GM19463 (cell line): ENCODE data around the gene GRPR.
"Not testable (repeated sequence)": the region's sequence is repeated elsewhere in the genome, so short reads cannot be mapped to it uniquely, and the experiment has no call there.

Source experiments
- ATAC-seq: cut with Tn5 transposase; IDR thresholded peaks from one replicate; pipeline ENCODE4 v1.9.1; 2021; ENCODE audit warnings: mild to moderate bottlenecking, moderate library complexity; ENCODE audit not compliant: unreplicated experiment

GRPR gene

GRCh38 chrX:16136080-16136479 is 12.7 kb downstream of the GRPR start:
- ATAC-seq: no peak

DNA sequence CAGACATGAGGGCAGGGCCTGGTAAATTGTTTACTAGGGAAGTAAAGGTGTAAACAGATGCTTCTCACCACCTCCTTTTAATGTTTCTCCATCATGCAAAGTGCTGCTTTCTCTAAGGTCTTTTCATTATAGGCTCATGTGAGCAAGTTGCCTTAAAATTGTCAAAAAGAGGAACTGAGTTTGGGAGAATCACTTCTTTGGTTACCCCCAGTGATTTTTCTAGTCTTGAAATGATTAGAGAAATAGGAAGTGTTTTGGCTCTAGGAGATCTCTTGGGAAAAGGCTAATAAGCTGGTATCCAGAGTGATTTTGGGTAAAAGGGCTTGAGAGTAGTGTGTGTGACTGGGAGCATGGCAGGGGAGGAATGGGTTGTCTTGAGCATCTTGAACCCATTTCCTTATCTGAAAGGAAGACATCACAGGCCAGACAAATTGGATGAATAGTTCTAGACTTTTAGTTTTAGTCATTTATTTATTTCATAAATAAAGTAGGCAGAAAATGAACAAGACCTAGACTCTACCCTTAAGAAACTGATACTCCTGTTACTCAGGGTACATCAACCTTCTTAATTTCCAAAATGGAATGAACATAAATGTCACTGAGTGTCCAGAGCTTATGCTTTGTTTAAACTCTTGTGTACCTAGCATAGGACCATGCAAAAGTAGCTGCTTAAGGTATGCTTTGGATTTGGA is 14.2 kb downstream of the GRPR start:
- peak; percentile 75 for ATAC-seq

DNA sequence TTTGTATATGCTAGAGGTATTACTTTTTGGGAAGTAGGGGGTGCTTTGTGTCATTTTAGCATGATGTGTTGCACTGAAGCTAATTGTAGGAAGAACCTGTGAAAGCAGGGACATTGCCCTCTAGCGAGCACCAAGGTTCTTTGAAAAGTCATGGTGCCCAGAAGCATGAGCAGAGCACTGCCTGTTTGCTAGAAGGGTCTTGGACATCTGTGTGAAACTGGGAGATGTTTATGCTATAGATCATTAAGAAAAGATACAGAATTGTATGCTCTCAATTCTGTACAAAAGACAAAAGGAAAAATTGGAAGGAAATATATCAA is 14.7 kb downstream of the GRPR start:
- ATAC-seq: peak; percentile 21

DNA sequence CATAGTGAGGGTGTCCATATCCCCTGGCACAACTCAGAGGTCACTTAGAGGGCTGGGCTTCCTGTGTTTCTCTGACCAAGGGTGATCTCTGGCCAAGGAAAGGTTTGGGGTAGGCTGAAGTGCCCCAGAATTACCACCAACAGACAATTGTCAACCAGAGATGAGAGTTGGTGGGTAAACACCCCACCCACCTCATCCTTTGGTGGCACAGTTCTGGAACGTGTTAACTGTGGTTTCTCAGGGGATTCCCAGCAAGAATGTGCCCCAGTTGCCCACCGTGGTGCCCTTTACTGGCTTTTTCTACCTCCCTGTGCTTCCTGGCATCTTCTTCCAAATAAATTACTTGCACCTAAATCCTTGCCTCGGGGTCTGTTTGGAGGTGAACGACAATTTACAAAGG is 17.1 kb downstream of the GRPR start:
- ATAC-seq: no peak

DNA sequence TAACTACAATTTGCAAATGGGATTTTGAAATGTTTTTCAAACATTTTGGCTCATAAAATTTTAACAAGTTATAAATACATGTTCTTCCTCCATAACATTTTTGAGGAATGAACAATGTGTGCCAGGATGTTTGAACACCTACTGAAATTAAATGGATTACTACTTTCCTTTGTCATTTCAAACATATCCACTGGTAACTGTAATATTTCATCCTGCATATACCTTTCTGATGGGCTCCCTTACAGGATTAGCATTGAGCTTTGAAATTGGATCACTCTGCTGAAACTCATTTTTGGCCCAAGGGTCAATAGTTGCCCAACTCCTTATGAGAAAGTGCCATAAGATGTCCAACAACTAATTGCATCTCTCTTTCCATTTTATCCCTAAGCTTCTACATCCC is 17.6 kb downstream of the GRPR start:
- no peak for ATAC-seq

DNA sequence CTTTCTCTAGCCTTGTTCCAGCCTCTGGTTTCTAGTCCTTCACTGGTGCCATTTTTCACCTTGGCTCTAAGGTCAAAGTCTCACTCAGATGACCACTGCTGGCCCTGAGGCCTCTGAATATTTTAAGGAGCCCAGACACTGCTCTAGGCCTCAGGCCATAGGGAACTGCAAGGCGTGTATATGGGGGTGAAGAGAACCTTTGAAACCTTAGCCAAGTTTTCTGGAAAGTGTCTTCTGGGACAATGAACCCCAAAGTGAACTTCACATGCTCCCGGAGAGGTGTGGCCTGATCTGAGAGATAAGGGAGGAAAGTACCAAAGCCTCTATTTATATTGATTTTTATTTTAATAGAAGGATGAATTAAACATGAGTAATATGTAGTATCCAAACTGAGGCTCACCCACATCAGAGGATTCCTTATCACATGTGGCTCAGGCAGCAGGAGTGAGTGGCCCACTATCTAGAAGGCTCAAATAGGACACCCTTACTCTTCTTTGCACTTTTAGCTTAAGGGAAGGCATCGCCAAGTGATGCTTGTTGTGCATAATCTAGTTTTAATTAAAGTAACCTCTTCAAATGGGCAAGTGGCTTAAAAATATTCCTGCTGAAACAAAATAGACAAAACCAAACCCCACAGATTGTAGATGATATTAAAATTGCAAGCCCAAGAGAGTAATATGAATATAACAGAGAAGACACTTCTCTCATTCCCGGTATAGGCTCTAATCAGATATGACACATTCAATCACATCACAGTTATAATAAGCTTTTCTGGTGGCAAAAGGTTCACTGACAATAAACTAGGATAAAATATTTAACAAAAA is 18.3 kb downstream of the GRPR start:
- no peak for ATAC-seq

- ATAC-seq: no peak
Observed at GRCh38 chrX:16142246-16142558, 18.8 kb downstream of the GRPR start.

DNA sequence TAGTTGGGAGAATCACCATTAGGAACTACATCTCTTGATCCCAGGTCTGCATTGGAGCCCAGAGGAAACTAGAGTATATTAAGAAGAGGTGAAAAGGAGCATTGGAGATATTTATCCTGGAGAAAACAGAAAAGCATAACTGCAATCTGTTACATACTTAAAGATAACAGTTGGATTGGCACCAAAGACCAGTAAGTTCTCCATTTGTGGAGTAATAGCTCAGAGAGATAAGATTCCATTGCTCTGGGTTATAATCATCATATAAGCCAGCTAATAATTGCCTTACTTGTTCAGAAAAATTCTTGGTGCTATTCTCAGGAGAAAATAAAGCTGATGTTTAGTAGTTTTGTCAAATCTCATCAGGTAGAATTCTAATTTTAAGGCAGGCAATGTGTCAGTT is 20.6 kb downstream of the GRPR start:
- no peak for ATAC-seq

DNA sequence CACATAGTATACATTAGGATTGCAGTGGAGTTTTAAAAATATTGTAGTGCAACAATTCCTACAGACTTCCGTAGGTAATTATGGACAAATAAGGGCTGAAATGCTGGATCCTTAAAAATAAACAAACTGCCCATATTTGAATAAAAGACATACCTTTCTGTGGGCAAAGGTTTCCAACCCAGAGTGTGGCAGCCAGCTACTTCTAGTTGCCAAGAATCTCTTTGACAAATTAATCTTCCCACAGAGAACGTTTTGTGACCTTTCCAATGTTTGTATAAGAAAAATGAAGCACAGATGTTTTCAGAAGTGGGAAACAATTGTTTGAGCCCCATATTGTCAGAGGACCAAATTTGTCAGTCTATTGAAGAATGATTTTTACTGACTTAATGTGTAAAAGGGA is 21.1 kb downstream of the GRPR start:
- no peak for ATAC-seq

DNA sequence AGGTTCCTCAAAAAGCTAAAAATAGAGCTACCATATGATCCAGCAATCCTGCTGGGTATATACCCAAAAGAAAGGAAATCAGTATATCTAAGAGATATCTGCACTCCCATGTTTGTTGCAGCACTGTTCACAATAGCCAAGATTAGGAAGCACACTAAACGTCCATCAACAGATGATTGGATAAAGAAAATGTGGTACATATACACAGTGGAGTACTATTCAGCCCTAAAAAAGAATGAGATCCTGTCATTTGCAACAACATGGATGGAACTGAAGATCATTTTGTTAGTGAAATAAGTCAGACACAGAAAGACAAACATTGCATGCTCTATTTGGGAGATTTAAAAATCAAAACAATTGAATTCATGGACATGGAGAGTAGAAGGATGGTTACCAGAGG is 21.7 kb downstream of the GRPR start:
- ATAC-seq: not testable (repeated sequence)

- no peak for ATAC-seq
Observed at GRCh38 chrX:16145656-16146055, 22.3 kb downstream of the GRPR start.

GRCh38 chrX:16148896-16149295 is 25.5 kb downstream of the GRPR start:
- no peak for ATAC-seq

DNA sequence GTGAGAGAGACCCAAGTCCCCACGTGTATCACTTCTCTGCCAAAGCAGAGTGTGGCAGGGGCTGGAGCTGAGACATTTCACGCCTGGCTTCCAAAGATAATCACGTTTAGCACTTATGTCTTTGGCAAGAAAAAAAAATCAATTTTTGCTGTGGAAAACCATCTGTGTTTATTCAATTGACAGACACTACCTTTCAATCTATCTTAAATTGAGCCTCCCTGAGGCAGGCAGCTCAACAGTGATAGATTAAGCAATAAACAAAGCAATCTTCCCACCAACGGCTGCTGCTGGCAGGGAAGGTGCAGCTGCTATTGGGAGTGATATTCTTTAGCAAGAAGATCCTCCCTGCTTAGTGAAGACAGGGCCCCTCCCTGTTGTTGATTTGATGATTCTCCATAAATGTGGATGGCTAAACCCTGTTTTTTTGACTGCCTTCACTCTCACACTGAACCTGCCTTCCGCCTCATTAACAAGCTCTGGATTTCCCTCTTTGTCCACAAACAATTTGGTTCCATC is 32.3 kb downstream of the GRPR start:
- ATAC-seq: no peak

DNA sequence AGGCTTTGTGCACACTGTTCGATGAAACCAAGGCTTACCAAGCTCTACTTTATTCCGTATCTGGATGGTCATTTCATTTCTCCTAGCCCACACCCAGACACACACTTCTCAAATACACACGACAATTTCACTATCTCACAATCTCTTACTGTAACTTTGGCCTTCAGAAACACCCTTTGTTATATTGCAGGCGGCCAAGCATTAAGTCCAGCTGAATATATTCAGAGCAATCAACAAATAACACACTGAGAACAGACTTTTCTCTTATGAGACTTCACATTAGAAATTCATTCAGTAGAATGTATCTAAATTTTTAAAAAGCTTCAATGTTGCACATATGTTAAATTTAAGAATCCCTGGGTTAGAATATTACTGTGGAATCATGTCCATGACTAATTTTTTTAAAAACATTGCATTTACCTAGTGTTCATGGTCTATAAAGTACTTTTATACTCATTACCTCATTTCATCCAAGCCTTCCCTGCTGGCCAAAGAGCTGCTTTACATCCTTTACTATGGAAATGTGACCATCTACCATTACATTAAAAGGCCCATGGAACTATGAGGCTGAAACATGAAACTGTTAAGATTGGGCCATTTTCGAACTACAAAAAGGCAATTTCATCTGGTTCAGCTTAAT is 33.4 kb downstream of the GRPR start:
- ATAC-seq: no peak

DNA sequence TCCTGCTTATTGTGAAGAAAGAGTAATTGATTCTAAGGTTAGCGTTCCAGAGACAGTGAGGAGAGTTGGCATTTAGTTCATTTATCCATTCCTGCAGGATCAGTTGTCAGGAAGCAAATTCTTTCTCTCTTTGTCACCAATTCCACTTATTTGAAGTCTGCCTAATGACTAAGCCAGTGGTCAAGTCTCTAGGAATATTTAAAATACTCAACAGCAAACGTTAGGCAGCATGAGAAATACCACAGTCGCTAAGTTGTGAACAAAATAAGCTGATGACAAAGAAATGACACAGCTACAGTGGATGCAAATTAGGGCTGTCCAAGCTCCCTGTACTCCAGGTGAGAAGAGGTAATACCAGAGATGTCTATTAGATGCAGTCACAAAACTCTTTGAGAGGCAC is 37.4 kb downstream of the GRPR start:
- ATAC-seq: no peak

- not testable (repeated sequence) for ATAC-seq
Observed at GRCh38 chrX:16161173-16161572, 37.8 kb downstream of the GRPR start.

- ATAC-seq: no peak
Observed at GRCh38 chrX:16162391-16162790, 39.0 kb downstream of the GRPR start.

GRCh38 chrX:16164748-16165147 is 41.4 kb downstream of the GRPR start:
- ATAC-seq: no peak

GRCh38 chrX:16167181-16167580 is 43.8 kb downstream of the GRPR start, which contains the start of gene MAGEB17:
MAGEB17 (plus strand) TSS chrX:16167481; CDS start chrX:16170383, 2,902 bp downstream.
- ATAC-seq: no peak

GRCh38 chrX:16171039-16171438 is 47.7 kb downstream of the GRPR start:
- no peak for ATAC-seq

GRCh38 chrX:16171944-16172343 is 48.6 kb downstream of the GRPR start:
- ATAC-seq: no peak

DNA sequence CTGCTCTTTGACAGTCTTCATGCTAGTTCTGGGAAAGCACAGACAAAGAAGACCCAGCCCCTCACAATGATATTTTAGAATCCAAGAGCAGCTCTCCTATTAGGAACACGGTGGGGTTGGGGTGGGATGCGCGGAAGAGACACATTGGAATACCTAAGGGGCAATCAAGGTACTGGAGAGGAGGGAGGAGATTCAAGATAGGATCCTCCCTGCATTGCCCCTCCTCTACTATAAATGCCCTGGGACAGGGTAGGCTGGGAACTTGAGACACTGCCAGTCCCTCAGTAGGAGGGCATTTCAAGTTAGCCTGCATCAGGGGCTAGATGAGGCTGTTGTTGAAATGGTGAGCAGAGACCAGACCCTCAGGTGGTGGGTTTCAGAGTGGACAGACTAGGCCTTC is 49.0 kb downstream of the GRPR start:
- no peak for ATAC-seq
